ENCODE data around the gene TNFRSF6B.

The TNFRSF6B gene

DNA sequence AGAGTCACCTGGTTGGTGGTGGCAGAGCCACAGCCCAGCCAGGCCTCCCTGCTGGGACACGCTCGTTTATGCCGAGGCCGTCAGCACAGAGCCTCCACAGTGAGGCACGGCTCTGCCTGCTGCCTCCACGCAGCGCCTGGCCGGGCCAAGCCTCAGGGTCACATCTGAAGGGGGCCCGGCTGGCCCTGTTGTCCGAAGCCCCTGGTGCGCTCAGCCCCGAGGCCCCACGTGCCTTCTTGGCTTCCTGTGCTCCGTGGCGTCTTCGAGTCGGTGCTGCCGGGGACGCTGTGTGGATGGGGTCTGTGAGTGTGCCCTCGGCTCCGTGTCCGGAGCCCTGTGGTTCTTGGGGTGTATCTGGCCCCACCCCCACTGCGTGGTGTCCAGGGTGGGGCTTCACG is 10.4 kb upstream of the TNFRSF6B start:
- DNase-seq (ENCODE audit: low spot score) = no peak

DNA sequence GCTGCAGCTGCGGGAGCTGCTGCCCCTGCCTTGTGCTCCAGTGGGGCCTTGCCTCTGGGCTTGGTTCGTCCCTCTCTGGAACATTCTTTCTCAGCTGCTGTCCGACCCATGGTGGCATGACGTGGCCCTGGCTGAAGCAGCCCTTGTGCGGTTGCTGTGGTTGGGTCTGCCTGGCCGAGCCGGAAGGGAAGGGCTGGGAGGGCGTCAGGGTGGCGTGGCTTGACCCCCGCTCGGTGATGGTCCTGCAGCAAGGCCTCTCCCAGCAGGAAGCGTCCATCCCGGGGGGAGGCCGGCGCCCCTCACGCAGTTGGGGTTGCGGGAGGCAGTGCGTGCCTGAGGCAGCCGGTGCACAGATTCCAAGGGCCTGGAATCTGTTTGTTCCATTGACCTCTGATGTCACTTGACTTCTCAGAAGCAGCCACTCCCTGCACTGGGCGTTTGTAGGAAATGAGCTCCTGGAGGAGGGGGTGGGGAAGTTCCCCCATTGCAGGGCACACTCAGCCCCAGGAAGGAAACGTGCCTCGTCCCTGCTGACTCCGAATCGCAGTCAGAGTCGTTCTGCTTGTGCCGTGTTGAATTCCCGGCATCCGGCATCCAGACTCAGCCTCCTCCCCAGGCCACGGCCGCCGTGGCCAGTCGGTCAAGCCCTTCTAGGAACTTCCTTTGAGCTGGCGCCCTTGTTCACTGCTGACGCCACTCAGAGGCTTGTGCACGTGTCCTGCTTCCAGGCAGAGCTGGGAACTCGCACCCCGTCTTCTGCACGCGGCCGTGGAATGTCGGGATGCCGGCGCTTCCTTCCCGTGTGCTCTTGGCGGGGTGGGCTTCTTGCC is 9.7 kb upstream of the TNFRSF6B start:
- DNase-seq (ENCODE audit: low spot score) = no peak

DNA sequence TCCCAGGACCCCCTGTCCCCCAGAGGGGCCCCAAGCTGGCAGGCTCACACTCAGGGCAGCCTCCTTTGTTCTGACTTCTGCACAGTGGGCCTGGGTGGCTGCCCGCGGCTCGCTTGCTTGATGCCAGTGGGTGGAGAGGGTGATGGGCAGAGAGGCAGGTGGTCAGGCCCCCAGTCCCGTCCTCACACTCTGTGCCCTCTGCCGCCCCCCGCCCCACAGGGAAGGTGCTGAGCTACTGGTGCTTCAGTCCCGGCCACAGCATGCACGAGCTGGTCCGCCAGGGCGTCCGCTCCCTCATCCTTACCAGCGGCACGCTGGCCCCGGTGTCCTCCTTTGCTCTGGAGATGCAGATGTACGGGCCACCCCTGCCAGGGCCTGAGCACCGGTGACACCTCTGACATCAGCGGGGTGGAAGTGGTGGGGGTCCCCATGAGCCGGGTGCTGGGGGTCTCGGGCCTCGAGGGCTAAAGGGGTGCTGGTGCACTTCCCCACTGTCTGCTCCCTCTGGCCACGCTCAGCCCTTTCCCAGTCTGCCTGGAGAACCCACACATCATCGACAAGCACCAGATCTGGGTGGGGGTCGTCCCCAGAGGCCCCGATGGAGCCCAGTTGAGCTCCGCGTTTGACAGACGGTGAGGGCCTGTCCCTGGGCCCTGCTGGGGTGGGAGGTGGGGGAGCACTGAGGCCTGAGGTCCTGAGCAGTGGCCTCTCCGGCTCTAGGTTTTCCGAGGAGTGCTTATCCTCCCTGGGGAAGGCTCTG is 8.9 kb upstream of the TNFRSF6B start:
- DNase-seq (ENCODE audit: low spot score) = no peak

DNA sequence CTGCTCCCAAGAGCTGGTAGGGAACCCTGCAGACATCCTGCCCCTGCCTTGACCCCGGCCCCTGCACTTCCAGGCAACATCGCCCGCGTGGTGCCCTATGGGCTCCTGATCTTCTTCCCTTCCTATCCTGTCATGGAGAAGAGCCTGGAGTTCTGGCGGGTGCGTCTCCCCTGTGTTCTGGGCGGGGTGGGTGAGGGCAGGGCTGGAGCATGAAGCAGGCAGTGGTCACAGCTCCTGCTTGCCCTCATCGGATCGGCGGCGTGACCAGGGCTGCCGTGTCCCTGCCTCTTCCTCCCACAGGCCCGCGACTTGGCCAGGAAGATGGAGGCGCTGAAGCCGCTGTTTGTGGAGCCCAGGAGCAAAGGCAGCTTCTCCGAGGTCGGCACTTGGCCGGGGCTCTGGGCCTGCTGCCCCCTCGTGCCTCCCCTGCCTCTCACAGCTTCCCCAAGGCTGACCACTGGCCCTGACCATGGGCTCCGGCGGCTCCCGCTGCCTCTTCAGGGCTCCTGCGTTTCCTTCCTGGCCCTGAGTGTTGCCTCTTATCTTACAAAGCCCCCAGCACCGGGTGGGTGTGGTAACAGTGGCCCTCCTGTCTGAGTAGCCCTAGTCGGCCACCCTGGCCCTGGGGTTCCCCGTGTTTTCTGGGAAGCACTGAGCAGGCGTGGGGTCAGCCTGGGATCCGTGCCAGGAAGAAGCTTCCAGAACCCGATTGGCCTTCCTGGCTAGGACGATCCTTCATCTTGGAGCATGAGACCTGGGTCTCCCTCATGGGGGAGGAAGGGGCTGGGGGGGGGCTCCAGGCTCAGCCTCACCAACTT is 8.0 kb upstream of the TNFRSF6B start:
- DNase-seq (ENCODE audit: low spot score) = no peak

DNA sequence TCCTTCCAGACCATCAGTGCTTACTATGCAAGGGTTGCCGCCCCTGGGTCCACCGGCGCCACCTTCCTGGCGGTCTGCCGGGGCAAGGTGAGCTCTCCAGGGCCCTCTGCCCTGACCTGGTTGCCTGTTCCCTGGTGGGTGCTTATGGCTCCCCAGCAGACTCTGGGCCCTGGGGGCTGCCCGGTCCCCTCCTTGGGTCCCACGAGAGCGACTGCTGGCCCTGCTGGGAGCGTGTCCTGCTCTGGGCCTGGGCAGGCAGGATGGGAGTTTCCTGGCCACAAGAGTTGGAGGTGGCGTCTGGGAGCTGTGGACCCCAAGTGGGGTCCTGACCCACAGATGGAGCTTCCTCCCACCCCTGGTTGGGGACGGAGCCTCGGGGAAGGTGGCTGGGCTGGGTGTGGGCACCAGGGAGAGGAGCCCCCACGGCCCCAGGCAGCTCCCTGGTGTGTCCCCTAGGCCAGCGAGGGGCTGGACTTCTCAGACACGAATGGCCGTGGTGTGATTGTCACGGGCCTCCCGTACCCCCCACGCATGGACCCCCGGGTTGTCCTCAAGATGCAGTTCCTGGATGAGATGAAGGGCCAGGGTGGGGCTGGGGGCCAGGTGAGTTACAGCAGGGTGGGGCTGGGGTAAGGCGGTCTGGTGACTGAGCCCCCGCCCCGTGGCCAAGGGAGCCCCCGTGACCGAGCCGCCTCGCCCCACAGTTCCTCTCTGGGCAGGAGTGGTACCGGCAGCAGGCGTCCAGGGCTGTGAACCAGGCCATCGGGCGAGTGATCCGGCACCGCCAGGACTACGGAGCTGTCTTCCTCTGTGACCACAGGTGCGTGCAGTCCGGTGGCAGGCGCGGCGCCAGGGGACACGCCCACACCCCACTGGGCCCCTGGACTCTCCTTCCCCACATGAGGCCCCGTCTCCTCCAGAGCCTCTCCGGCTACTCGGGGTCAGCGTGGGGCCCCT is 7.1 kb upstream of the TNFRSF6B start:
- DNase-seq (ENCODE audit: low spot score) = no peak

DNA sequence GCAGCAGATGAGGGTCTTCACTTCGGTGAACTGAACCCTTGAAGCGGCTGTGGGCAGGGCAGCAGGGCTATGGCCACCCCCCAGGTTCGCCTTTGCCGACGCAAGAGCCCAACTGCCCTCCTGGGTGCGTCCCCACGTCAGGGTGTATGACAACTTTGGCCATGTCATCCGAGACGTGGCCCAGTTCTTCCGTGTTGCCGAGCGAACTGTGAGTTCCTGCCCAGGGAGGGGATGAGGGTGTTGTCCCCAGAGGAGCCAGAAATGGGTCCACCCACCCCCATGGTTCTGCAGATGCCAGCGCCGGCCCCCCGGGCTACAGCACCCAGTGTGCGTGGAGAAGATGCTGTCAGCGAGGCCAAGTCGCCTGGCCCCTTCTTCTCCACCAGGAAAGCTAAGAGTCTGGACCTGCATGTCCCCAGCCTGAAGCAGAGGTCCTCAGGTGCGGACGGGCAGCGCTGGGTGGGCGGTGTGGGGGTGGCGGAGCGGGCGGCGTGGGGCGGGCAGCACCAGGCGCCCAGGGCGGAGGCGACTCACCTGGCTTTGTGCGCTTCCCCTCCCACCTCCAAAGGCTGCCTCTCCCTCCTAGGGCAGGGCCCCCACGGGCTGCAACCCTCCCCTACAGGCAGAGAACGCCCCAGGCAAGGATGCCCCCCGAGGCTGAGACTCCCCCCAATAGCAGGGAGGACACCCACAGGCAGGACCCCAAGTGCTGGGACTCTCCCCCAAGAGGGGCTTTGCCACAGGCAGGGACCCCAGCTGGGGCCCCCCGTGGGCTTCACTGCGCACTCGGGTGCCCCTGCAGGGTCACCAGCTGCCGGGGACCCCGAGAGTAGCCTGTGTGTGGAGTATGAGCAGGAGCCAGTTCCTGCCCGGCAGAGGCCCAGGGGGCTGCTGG is 6.2 kb upstream of the TNFRSF6B start:
- DNase-seq (ENCODE audit: low spot score) = no peak

DNA sequence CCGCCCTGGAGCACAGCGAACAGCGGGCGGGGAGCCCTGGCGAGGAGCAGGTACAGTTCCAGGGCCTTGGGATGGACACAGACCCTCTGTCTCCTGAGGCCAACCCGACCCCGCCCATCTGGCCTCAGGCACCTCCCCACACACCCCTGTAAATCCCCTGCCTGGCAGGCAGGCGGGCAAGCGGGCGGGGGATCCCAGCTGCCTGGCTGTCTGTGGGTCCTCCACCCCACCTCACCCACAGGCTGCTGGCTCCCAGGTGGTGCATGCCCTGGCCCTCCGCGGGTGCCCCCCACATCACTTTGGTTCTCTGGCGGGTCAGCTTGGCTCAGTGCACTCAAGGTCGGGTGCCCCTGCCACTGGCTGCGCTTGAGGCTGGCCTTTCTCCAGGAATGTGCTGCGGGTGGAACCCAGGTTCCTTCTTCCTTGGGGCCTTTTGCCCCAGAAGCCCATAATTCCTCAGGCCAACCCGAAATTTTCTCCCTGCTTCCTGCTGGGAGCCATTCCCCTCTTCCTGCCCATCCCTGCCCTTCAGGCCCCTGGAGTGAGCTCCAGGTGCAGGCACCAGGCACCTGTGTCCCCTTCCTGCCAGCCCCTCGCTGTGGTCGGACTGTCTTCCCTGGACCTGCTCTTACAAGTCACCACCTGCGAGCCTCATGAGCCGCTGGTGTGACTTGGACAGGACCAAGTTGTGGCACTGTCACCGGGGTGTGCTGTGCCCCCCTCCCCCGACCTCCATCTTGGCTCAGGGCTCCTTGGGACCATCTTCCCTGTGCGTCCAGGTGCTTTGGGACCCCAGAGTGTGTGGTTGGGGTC is 5.3 kb upstream of the TNFRSF6B start:
- no peak for DNase-seq (ENCODE audit: low spot score)

DNA sequence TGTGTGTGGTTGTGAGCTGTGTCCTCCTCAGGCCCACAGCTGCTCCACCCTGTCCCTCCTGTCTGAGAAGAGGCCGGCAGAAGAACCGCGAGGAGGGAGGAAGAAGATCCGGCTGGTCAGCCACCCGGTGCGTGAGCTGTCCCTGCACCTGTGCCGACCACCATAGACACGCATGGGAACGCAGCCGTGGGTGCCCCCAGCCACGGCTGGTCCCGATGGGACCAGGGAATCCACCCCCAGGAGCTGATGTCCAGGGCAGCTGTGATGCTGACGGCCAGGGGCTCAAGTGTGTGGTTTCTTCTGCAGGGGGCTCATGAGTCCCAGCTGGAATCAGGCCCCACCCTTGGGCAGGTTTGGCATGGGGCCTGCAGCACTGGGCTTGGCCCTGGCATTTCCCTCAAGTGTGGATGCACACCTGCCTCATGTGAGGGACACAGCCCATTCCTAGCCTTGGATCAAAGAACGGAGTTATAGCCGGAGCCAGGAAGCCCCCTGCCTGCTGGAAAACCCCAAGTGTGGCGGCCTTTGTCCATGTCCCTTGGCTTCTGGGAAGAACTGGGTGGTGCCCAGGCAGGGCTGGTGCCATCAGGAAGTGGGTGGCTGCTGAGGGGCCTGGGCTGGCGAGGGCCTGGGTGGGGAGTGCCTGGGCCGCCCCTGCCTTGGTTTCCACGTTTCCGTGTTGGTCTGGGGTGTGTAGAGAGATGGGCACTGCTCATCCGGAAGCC is 4.6 kb upstream of the TNFRSF6B start:
- no peak for DNase-seq (ENCODE audit: low spot score)

DNA sequence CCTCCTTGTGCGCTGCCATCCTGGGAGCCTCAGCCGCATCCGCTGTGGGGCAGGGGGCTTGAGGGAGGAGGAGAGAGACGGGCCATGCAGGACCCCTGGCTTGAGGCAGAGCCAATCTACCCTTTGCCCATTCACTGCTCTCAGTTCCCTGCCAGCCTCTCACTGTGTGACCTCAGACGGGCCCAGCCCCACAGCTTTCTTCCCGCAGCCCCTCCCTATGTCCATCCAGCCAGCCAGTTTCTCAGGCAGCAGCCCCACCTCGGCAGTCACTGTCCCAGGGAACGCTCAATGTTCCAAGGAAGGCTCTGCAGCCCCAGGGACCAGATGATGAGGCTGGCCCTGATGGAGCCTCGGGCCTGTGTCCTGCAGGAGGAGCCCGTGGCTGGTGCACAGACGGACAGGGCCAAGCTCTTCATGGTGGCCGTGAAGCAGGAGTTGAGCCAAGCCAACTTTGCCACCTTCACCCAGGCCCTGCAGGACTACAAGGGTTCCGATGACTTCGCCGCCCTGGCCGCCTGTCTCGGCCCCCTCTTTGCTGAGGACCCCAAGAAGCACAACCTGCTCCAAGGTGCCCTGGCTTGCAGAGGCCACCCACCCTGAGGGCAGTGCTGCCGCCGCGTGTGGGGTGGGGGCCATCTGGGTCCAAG is 3.9 kb upstream of the TNFRSF6B start:
- DNase-seq (ENCODE audit: low spot score) = no peak

DNA sequence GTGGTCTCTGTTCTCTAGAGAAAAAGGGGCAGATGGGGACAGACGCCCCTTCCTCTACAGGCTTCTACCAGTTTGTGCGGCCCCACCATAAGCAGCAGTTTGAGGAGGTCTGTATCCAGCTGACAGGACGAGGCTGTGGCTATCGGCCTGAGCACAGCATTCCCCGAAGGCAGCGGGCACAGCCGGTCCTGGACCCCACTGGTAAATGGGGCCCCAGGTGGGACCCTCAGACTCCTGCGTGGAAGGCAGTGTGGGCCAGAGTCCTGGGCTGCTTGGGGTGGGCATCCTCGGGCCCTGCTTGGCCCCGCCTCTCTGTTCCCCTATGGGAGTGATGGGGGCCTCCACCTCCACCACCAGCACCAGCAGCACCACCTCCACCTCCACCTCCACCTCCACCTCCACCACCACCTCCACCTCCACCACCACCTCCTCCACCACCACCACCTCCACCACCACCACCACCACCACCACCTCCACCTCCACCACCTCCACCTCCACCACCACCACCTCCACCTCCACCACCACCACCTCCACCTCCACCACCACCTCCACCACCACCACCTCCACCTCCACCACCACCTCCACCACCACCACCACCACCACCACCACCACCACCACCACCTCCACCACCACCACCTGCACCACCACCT is 3.2 kb upstream of the TNFRSF6B start:
- DNase-seq (ENCODE audit: low spot score) = no peak

DNA sequence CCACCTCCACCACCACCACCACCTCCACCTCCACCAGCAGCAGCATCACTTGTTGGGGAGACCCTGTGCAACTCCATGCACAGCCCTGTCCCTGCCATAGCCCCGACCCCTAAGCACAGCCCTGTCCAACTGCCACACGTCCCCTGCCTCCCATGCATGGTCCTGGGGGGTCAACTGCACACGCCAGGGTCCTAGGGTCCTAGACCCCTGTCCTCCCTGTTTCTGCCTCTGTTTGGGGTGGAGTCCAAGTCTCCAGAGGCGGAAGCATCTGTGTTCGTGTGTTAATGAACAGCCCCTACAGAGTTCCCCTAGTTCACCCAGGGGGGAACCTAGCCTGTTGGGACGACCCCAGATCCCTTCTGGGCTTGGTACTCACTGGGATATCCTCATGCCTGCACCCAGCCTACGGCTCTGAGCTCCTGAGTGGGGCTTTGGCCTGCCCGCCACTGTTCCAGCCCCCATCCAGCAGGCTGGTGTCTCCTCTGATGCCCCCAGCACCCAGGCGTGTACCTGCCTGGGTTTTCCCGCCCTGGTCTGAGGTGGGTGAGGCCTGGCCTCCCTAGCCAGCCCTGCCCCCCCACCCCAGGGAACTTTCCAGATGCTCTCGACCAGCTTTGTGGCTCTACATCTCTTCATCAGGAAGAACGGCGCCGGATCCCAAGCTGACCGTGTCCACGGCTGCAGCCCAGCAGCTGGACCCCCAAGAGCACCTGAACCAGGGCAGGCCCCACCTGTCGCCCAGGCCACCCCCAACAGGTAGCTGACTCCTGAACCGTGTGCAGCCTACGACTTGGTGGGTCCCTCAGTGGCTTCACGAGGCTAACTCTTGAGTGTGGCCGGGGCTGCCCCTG is 2.5 kb upstream of the TNFRSF6B start:
- DNase-seq (ENCODE audit: low spot score) = no peak

DNA sequence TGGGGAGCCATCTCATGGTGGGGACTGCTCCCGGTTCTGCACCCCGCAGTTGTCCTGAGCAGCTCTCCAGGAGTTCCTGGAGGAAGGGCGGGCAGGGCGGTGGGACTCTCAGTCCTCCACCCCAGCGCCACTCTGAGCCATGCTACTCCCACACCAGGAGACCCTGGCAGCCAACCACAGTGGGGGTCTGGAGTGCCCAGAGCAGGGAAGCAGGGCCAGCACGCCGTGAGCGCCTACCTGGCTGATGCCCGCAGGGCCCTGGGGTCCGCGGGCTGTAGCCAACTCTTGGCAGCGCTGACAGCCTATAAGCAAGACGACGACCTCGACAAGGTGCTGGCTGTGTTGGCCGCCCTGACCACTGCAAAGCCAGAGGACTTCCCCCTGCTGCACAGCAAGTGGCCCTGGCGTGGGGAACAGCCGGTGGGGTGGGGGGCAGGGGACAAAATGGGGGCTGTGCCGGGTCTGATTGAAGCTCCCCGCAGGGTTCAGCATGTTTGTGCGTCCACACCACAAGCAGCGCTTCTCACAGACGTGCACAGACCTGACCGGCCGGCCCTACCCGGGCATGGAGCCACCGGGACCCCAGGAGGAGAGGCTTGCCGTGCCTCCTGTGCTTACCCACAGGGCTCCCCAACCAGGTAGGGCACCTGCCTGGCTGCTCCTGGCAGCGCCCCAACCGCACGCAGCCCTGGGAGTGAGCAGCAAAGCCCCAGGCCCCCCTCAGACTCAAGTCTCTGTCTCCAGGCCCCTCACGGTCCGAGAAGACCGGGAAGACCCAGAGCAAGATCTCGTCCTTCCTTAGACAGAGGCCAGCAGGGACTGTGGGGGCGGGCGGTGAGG is 1.6 kb upstream of the TNFRSF6B start:
- DNase-seq (ENCODE audit: low spot score) = no peak

DNA sequence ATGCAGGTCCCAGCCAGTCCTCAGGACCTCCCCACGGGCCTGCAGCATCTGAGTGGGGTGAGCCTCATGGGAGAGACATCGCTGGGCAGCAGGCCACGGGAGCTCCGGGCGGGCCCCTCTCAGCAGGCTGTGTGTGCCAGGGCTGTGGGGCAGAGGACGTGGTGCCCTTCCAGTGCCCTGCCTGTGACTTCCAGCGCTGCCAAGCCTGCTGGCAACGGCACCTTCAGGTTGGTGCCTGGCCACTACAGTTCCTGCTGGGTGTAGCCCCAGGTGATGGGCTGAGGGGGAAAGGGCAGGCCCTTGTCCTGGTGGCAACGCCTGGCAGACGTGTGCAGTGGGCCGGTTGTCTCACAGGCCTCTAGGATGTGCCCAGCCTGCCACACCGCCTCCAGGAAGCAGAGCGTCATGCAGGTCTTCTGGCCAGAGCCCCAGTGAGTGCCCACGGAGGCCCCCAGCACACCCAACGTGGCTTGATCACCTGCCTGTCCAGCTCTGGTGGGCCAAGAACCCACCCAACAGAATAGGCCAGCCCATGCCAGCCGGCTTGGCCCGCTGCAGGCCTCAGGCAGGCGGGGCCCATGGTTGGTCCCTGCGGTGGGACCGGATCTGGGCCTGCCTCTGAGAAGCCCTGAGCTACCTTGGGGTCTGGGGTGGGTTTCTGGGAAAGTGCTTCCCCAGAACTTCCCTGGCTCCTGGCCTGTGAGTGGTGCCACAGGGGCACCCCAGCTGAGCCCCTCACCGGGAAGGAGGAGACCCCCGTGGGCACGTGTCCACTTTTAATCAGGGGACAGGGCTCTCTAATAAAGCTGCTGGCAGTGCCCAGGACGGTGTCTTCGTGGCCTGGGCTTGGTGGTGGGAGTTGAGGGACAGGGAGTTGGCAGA is 787 bp upstream of the TNFRSF6B start:
- DNase-seq (ENCODE audit: low spot score) = no peak

DNA sequence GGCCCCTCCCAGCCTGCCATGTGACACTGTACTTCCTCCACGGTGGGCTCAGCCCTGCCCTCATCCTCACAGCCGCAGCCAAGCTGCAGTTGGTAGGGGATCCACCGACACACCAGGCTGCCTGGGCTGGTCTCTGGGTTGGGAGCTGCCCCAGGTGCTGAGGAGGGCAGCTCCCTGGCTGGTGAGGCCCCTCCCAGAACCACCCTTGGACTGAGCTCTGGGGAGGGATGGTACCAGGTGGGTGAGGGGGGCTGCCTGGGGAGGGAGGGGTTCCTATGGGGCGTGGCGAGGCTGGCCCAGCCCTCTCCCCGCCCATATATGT is 185 bp upstream of the TNFRSF6B start:
- DNase-seq (ENCODE audit: low spot score) = no peak

DNA sequence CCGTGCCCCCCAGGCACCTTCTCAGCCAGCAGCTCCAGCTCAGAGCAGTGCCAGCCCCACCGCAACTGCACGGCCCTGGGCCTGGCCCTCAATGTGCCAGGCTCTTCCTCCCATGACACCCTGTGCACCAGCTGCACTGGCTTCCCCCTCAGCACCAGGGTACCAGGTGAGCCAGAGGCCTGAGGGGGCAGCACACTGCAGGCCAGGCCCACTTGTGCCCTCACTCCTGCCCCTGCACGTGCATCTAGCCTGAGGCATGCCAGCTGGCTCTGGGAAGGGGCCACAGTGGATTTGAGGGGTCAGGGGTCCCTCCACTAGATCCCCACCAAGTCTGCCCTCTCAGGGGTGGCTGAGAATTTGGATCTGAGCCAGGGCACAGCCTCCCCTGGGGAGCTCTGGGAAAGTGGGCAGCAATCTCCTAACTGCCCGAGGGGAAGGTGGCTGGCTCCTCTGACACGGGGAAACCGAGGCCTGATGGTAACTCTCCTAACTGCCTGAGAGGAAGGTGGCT is 960 bp downstream of the TNFRSF6B start:
- DNase-seq (ENCODE audit: low spot score) = no peak

All from globus pallidus (tissue), 1 donor.